ENCODE results near the gene TRDN. TPM values are rescaled to one million over a fixed set of nuclear protein-coding genes. Genes with fewer than 3 reads are reported as not detected.
"Not testable (repeated sequence)": the region's sequence is repeated elsewhere in the genome, so short reads cannot be mapped to it uniquely, and the experiment has no call there.

TRDN gene
- total RNA-seq, 2 donors from 2014 or later = 0.14 TPM; not detected in 1

DNA sequence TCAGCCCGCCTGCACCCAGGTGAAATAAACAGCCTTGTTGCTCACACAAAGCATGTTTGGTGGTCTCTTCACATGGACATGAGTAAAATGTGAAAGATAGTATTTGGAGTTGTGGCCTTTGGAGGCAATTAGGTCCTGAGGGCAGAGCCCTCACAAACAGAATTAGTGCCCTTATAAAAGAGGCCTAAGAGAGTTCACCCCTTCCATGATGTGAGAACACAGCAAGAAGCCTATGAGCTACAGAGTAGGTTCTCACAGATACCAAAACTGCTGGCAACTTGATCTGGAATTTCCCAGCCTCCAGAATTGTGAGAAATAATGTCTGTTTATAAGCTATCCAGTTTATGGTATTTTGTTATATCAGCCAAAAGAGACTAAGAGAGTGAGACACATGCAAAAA, 74.5 kb downstream of the TRDN start:
- no peak for ATAC-seq (ENCODE audit: insufficient number of reproducible peaks, low FRiP score, low read depth)
- Histone ChIP-seq H3K27ac (no peak overlapping the region), H3K27me3 (replicated peaks; ENCODE audit: insufficient read depth) (no peaks in the 10 kb centered on the region), H3K4me1 (ENCODE audit: control insufficient read depth in 1 of 2, low read depth in 2 of 2) (no peaks in the 10 kb centered on the region), H3K36me3 (no peaks in the 10 kb centered on the region), H3K9me3 (no peaks in the 10 kb centered on the region), H3K4me3 (no peak overlapping the region)
- no peak for DNase-seq (ENCODE audit: low spot score)
- TF ChIP-seq, protein P1, sequence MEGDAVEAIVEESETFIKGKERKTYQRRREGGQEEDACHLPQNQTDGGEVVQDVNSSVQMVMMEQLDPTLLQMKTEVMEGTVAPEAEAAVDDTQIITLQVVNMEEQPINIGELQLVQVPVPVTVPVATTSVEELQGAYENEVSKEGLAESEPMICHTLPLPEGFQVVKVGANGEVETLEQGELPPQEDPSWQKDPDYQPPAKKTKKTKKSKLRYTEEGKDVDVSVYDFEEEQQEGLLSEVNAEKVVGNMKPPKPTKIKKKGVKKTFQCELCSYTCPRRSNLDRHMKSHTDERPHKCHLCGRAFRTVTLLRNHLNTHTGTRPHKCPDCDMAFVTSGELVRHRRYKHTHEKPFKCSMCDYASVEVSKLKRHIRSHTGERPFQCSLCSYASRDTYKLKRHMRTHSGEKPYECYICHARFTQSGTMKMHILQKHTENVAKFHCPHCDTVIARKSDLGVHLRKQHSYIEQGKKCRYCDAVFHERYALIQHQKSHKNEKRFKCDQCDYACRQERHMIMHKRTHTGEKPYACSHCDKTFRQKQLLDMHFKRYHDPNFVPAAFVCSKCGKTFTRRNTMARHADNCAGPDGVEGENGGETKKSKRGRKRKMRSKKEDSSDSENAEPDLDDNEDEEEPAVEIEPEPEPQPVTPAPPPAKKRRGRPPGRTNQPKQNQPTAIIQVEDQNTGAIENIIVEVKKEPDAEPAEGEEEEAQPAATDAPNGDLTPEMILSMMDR (IDR thresholded peaks at IDR 0.05) = no peak

GRCh38 chr6:123559816-123560215, 76.9 kb downstream of the TRDN start:
- not testable (repeated sequence) for H3K36me3 ChIP-seq; ATAC-seq (ENCODE audit: insufficient number of reproducible peaks, low FRiP score, low read depth); H3K27ac ChIP-seq; DNase-seq (ENCODE audit: low spot score); H3K9me3 ChIP-seq; H3K4me3 ChIP-seq; H3K27me3 ChIP-seq (replicated peaks; ENCODE audit: insufficient read depth)
- H3K4me1 ChIP-seq (ENCODE audit: control insufficient read depth in 1 of 2, low read depth in 2 of 2) = peaks cover 4 to 12% of the 10 kb centered on the region in 2 donors

- not testable (repeated sequence) for ATAC-seq (ENCODE audit: insufficient number of reproducible peaks, low FRiP score, low read depth); H3K27ac ChIP-seq; H3K9me3 ChIP-seq; H3K4me3 ChIP-seq; H3K27me3 ChIP-seq (replicated peaks; ENCODE audit: insufficient read depth); H3K36me3 ChIP-seq; DNase-seq (ENCODE audit: low spot score)
- H3K4me1 ChIP-seq (ENCODE audit: control insufficient read depth in 1 of 2, low read depth in 2 of 2) = peaks cover 9 to 21% of the 10 kb centered on the region in 2 donors
Measured at GRCh38 chr6:123557474-123557873, 79.3 kb downstream of the TRDN start.

DNA sequence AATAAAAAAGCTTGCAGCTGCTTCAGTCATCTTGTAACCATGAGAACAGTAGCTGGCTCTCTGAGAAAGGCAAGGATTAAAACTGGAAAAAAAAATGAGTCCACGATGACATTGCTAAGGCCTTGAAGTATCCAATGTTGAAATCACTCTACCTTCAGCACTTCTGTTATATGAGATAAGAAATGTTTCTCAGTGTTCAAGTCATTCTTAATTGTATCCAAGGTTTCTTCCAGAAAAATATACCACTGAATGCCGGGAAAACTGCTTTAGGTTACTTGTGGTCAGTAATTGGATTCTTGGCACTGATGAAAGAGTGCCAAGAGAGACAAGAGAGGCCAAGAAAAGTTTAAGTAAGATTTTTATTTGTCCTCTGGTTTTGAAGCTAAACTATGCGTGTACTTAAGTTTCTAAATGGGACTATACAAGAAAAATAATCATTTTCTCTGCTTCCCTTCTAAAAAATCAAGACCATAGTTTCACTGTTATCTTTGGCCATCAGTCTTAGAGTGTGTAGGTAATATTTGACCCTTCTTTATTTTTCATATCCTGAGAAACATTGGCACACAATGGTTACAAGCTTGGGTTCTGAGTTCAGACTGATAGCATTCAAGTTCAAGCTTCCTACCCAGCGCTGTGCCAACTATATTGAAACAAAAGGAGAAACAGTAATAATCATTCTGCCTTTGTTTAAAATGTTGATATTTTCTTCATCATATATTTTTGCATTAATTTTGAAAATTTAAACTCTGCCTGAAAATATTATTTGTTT, 84.6 kb downstream of the TRDN start:
- TF ChIP-seq, protein P1 (IDR thresholded peaks at IDR 0.05) = no peak
- Histone ChIP-seq H3K36me3 (no peaks in the 10 kb centered on the region), H3K4me1 (ENCODE audit: control insufficient read depth in 1 of 2, low read depth in 2 of 2) (peaks cover 12 to 34% of the 10 kb centered on the region in 2 donors), H3K27me3 (replicated peaks; ENCODE audit: insufficient read depth) (no peaks in the 10 kb centered on the region), H3K4me3 (no peak overlapping the region), H3K27ac (peak overlapping the region in 1 of 2 donors; percentile 32), H3K9me3 (no peaks in the 10 kb centered on the region)
- DNase-seq (ENCODE audit: low spot score) (no peak), ATAC-seq (ENCODE audit: insufficient number of reproducible peaks, low FRiP score, low read depth) (peak; percentile 12)

- TF ChIP-seq, protein P1 (IDR thresholded peaks at IDR 0.05) = no peak
- H3K9me3 ChIP-seq = no peaks in the 10 kb centered on the region
- no peak overlapping the region for H3K27ac ChIP-seq
- H3K4me3 ChIP-seq = no peak overlapping the region
- H3K36me3 ChIP-seq = no peaks in the 10 kb centered on the region
- H3K27me3 ChIP-seq (replicated peaks; ENCODE audit: insufficient read depth) = no peaks in the 10 kb centered on the region
- H3K4me1 ChIP-seq (ENCODE audit: control insufficient read depth in 1 of 2, low read depth in 2 of 2) = peaks cover 8 to 25% of the 10 kb centered on the region in 2 donors
- DNase-seq (ENCODE audit: low spot score) (no peak), ATAC-seq (ENCODE audit: insufficient number of reproducible peaks, low FRiP score, low read depth) (no peak)
Measured at GRCh38 chr6:123550052-123550617, 86.6 kb downstream of the TRDN start.

DNA sequence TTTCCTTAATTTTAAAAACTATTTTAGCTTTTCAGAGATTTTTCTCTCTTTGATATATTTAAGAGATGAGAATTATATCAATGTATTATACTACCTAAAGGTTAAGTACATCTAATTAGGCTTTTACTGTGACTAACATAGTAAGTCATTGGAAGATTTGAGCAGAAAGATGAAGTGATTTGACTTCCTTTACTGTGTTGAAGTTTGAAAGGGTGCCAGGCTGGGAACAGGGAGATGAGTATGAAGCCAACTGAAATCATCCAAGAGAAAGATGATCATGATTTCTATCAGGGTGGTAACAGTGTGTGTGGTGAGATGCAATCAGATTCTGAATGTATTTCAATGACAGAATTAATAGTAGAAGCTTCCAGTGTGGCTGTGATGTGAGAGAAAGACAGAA, 87.3 kb downstream of the TRDN start:
- no peaks in the 10 kb centered on the region for H3K27me3 ChIP-seq (replicated peaks; ENCODE audit: insufficient read depth)
- DNase-seq (ENCODE audit: low spot score) (no peak), ATAC-seq (ENCODE audit: insufficient number of reproducible peaks, low FRiP score, low read depth) (no peak)
- peaks cover 8 to 20% of the 10 kb centered on the region in 2 donors for H3K4me1 ChIP-seq (ENCODE audit: control insufficient read depth in 1 of 2, low read depth in 2 of 2)
- H3K4me3 ChIP-seq = no peak overlapping the region
- no peak overlapping the region for H3K27ac ChIP-seq
- no peaks in the 10 kb centered on the region for H3K9me3 ChIP-seq
- TF ChIP-seq, protein P1 (IDR thresholded peaks at IDR 0.05) = no peak
- H3K36me3 ChIP-seq = no peaks in the 10 kb centered on the region
